Activated gamma-delta T cell treated with Interleukin-2 at 50 U/mL for 16 hours (primary cell): ENCODE data around the gene NT5DC2.

ENCODE experiments used
- DNase-seq: peaks from one replicate; pipeline ENCODE4 v3.0.0-alpha.2; 2020

Gene NT5DC2

GRCh38 chr3:52506266-52506966, 27.2 kb downstream of the NT5DC2 start:
- no peak for DNase-seq

- DNase-seq: no peak
These were observed 28.7 kb downstream of the NT5DC2 start for GRCh38 chr3:52504977-52505376.

DNA sequence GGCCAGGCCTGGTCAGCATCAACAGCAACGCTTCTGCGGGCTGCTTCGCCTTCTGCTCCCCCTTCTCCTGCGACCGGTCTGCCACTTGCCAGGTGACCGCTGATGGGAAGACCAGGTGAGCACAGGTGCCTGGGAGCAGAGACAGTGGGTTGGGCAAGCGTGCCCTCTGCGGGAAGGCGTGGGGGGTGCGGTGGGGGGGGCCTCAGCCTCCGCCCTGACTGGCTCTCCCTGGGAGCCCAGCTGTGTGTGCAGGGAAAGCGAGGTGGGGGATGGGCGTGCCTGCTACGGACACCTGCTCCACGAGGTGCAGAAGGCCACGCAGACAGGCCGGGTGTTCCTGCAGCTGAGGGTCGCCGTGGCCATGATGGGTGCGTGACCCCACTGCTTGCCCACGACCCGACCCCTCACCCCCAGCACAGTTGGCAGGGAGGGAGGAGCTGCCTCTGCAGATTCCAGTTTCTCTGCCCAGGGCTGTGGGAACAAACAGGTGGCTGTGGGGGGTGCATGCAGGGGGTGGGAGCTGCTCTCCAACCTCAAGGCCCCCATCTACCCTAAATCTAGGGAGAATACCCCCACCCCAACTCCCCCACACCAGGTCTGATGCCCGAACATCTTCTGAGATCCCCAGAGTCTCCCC, 29.8 kb downstream of the NT5DC2 start:
- DNase-seq: no peak

DNA sequence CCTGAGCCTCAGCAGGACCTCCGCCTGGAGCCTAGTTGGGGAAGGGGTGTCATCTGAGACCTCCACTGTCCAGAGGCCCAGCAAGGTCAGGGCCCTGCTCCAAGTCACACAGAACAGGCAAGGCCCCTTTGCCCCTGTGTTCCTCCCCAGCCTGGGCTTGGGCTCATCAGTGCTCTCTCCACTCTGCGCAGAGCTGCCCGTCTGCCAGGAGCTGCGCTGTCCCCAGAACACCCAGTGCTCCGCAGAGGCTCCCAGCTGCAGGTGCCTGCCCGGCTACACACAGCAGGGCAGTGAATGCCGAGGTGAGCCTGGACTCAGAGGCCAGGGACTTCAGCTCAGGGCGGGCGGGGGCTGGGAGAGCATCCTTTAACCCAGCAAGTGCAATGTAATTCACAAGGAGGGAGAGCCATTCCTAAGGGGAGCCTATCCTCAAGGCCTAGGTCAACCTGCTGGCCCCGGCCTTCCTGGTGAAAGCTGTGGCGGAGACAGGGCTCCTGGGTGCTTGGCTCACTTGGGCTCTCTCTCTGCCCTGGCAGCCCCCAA, 30.8 kb downstream of the NT5DC2 start:
- no peak for DNase-seq

DNA sequence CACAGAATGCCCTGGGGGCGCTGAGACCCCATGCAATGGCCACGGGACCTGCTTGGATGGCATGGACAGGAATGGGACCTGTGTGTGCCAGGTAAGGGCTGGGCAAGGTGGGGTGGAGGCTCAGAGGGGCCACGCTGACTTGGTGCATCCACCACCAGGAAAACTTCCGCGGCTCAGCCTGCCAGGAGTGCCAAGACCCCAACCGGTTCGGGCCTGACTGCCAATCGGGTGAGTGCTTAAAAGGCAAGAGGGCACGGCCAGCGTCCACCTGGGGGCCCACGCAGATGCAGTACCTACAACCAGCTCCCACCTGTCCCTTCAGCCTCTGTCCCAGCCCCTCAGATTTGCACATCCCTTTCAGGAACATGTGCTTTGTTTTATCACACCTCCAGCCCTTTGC, 31.7 kb downstream of the NT5DC2 start:
- DNase-seq: no peak

- no peak for DNase-seq
These were observed 32.6 kb downstream of the NT5DC2 start for GRCh38 chr3:52501046-52501445.

DNA sequence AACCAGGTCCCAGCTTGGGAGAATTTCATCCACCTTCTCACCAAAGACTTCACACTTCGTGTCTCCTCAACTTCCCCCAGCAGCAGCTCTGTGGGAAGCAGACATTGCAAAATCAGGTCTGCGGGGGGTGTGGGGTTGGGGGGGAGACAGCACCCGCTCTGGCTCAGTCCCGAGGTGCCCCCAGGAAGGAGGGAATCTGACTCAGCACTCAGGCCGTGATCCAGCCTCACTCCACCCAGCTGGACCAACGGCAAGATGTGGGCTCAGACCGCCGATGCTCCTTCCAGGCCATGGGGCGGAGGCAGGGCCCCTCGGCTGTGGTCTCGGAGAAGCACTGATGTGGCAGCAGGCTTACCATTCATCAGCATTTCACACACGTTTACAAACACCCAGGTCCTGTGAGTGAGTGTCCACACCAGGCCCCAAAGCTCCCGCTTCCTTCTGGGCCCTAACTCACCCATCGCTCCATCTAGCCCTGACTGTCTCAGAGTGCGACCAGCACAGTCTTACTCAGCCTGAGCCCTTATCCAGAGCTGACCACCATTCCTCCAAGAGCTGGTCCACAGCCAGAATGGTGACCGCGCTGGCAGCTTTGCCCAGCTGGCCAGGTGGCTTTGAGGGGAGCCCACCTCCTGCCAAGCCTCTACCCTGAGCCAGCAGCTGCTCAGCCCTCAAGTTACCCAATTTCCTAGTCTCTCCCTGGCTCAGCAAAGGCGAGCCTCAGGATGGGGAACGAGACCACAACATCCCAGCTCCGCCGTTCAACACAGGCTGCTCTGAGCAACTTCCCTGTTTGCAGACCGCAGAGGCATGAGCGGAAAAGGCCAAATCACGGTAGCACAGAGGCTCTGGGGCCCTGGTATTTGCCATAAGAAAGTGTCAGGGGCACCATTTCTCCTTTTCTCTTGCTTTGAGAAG, 35.3 kb downstream of the NT5DC2 start:
- no peak for DNase-seq

- DNase-seq: no peak
These were observed 37.7 kb downstream of the NT5DC2 start for GRCh38 chr3:52495777-52496602.

GRCh38 chr3:52494886-52495495, 38.7 kb downstream of the NT5DC2 start, which contains the start of gene STAB1:
Gene STAB1 (plus strand): TSS chr3:52495338. CDS start chr3:52495414, 76 bp downstream.
- DNase-seq: no peak

- no peak for DNase-seq
These were observed 39.2 kb downstream of the NT5DC2 start for GRCh38 chr3:52494445-52494844.

DNA sequence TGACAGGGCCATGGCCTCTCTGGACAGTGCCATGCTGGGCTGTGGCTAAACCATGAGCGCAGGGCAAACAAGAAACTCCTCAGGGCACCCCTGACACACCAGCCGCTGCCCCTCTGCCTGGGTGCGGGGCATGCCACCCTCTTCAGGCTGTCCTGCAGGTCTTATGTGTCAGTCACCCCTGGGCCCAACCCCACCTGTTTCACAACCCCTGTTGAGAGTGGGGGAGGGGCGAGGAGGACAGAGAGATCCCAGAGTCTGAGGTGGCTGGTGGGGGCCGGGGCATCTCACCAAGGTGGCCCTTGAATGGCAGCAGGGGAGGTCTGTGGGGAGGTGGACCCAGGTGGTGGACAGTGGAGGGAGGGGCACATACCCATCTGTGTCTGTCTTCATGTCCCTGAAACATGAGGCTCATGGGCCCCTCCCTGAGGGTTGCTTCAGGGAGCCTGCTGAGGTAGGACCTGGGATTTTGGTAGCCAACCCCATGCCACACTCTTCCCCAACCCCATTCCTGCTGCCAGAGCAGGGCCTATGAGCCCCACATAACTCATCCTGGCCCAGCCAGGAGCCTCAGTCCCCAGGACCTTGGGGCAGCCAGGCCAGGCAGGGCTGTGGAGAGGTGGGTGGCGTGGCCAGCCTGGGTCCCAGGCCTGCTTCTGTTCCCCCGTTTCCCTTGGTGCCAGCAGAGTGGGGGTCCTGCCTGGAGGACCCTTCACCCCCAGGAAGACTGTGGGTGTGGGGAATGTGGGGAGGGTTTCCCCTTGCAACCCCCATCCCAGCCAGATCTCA, 40.2 kb downstream of the NT5DC2 start:
- no peak for DNase-seq

- DNase-seq: no peak
These were observed 41.6 kb downstream of the NT5DC2 start for GRCh38 chr3:52492059-52492458.

- DNase-seq: no peak
These were observed 42.6 kb downstream of the NT5DC2 start for GRCh38 chr3:52490939-52491526.

DNA sequence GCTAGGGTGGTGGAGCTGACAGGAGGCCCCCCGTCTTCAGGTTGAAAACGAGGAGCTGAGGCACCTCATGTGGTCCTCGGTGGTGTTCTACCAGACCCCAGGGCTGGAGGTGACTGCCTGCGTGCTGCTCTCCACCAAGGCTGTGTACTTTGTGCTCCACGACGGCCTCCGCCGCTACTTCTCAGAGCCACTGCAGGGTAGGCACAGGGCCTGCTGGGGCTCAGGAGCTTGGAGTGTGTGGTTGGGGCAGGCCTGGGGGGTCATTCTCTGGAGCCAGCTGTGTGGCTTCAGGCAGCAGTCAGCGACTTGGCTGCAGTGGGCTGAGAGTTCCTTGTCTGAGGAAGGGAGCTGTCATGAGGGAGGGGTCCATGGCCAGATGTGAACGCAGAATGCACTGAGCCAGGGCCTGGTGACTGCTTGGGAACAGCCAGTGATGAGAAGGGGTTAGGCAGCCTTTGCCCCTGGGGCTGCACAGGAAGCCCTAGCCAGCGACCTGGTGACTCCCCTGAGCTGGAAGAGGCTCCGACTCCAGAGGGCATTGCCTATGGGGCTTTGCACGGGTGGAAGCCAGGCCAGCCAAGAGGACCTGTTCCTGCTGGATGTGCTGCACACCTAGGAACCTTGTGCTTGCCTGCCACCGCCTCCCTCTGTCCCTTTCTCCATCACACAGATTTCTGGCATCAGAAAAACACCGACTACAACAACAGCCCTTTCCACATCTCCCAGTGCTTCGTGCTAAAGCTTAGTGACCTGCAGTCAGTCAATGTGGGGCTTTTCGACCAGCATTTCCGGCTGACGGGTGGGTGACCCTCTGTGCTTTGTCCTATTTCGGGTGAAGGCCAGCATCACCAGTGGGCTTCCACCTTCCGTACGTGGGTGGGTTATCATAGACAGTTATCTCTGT, 43.4 kb downstream of the NT5DC2 start:
- DNase-seq: no peak

- no peak for DNase-seq
These were observed 44.2 kb downstream of the NT5DC2 start for GRCh38 chr3:52489453-52489852.

- no peak for DNase-seq
These were observed 44.9 kb downstream of the NT5DC2 start for GRCh38 chr3:52488746-52489145.

DNA sequence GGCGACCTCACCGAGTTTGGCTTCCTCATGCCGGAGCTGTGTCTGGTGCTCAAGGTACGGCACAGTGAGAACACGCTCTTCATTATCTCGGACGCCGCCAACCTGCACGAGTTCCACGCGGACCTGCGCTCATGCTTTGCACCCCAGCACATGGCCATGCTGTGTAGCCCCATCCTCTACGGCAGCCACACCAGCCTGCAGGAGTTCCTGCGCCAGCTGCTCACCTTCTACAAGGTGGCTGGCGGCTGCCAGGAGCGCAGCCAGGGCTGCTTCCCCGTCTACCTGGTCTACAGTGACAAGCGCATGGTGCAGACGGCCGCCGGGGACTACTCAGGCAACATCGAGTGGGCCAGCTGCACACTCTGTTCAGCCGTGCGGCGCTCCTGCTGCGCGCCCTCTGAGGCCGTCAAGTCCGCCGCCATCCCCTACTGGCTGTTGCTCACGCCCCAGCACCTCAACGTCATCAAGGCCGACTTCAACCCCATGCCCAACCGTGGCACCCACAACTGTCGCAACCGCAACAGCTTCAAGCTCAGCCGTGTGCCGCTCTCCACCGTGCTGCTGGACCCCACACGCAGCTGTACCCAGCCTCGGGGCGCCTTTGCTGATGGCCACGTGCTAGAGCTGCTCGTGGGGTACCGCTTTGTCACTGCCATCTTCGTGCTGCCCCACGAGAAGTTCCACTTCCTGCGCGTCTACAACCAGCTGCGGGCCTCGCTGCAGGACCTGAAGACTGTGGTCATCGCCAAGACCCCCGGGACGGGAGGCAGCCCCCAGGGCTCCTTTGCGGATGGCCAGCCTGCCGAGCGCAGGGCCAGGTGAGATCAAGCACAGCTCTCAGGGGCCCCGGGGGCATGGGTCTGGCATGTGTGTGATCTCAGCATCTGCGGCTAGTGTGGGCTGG, 45.6 kb downstream of the NT5DC2 start:
- no peak for DNase-seq

DNA sequence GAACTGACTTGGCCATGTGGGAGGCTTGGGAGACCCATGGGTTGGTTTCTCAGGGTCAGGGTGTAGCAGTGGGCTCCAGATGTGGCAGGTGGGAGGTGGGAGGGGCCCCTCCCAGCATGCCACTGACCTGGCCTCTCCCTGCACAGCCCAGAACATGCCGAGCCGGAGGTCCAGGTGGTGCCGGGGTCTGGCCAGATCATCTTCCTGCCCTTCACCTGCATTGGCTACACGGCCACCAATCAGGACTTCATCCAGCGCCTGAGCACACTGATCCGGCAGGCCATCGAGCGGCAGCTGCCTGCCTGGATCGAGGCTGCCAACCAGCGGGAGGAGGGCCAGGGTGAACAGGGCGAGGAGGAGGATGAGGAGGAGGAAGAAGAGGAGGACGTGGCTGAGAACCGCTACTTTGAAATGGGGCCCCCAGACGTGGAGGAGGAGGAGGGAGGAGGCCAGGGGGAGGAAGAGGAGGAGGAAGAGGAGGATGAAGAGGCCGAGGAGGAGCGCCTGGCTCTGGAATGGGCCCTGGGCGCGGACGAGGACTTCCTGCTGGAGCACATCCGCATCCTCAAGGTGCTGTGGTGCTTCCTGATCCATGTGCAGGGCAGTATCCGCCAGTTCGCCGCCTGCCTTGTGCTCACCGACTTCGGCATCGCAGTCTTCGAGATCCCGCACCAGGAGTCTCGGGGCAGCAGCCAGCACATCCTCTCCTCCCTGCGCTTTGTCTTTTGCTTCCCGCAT, 46.4 kb downstream of the NT5DC2 start:
- no peak for DNase-seq
